K562 (cell line): Measurements from ENCODE around the gene MGAT5. TPM values are rescaled to one million over a fixed set of nuclear protein-coding genes. Genes with fewer than 3 reads are reported as not detected.

Source experiments
- ATAC-seq: fragments of 200-7000 bp; cut with Tn5 transposase; 3 replicates; pipeline ENCODE4 v1.9.1; 2020; ENCODE audit warnings: moderate library complexity
- BruUV-seq: library from RNA; stranded (reverse); fragments of 400-500 nt; replicated peaks from 2 replicates; lab custom pipeline; 2021; lab: Mats Ljungman, UMichigan
- CTCF ChIA-PET: fragments of 300-600 bp; formaldehyde crosslinking; extraction: SDS; loops from one replicate; lab custom pipeline; 2021; ENCODE audit warnings: low intra/inter-chr PET ratio; lab: Yijun Ruan, JAX
- POLR2A ChIA-PET: fragments of 300-600, 350-650 bp; sonication (Branson Sonifier 250); formaldehyde crosslinking; extraction: SDS; loops from one replicate; lab custom pipeline; 2021; ENCODE audit warnings: antibody characterized with exemption, inconsistent platforms; lab: Yijun Ruan, JAX
- DNase-seq, 4 experiments: peaks; one replicate each; pipeline versions ENCODE4 v3.0.0 to v3.0.0-alpha.2; 2011 to 2018; ENCODE audit warnings: low spot score in 3 of 4, mixed read lengths in 3 of 4; ENCODE audit errors: extremely low read depth in 1 of 4
- FAIRE-seq: peaks from 2 replicates; lab custom pipeline; 2011; peaks lifted over from hg19 to GRCh38; lab: Jason Lieb, UNC
- H2AFZ ChIP-seq: 2 replicates; pipeline ENCODE4 v1.6.0; 2011; ENCODE audit warnings: low read depth, low read length, control low read depth, inconsistent platforms
- H3K27ac ChIP-seq: fragments of 200-600 bp; 3 replicates; pipeline ENCODE4 v1.8.0; 2011; ENCODE audit warnings: low read depth, mild to moderate bottlenecking, control low read depth, inconsistent platforms, low read length, moderate library complexity, mixed read lengths; ENCODE audit errors: extremely low read depth
- H3K27me3 ChIP-seq, 2 experiments: fragments of 300-600 bp in 1 of 2; 2 replicates in 1 of 2; 3 replicates in 1 of 2; pipeline versions ENCODE4 v1.6.0 to v1.8.0; 2011; ENCODE audit warnings: inconsistent platforms in 2 of 2, low read length in 2 of 2, mild to moderate bottlenecking in 1 of 2, mixed read lengths in 1 of 2, moderate library complexity in 1 of 2; ENCODE audit not compliant: control insufficient read depth in 2 of 2, insufficient read depth in 2 of 2
- H3K36me3 ChIP-seq: fragments of 300-600 bp; 3 replicates; pipeline ENCODE4 v1.8.0; 2011; ENCODE audit warnings: mild to moderate bottlenecking, low read length, inconsistent platforms; ENCODE audit not compliant: control insufficient read depth, insufficient read depth
- H3K4me1 ChIP-seq, 2 experiments: fragments of 200-600 bp in 1 of 2; replicated peaks in 1 of 2; 2 replicates in 1 of 2; 3 replicates in 1 of 2; pipeline versions ENCODE4 v1.5.1 to v1.8.0; 2011; ENCODE audit warnings: inconsistent platforms in 2 of 2, low read length in 2 of 2, mild to moderate bottlenecking in 1 of 2, mixed read lengths in 1 of 2, moderate library complexity in 1 of 2; ENCODE audit not compliant: control insufficient read depth in 2 of 2, insufficient read depth in 2 of 2
- H3K4me2 ChIP-seq: 2 replicates; pipeline ENCODE4 v1.6.1; 2011; ENCODE audit warnings: low read length, control low read depth, inconsistent platforms, mixed read lengths; ENCODE audit not compliant: insufficient read depth
- H3K4me3 ChIP-seq: fragments of 200-600 bp; sonication (generic), shearing (Covaris generic); 2 replicates; pipeline ENCODE4 v1.5.1; 2016; ENCODE audit warnings: control low read depth, inconsistent platforms
- H3K79me2 ChIP-seq: fragments of 200-600 bp; 3 replicates; pipeline ENCODE4 v1.8.0; 2011; ENCODE audit warnings: low read length, inconsistent platforms; ENCODE audit not compliant: control insufficient read depth, insufficient read depth
- H3K9ac ChIP-seq, 2 experiments: 2 replicates each; pipeline versions ENCODE4 v1.6.0 to v1.6.1; 2011; ENCODE audit warnings: low read depth in 2 of 2, low read length in 2 of 2, control low read depth in 1 of 2, inconsistent platforms in 1 of 2, mild to moderate bottlenecking in 1 of 2, mixed read lengths in 1 of 2; ENCODE audit not compliant: insufficient read depth in 1 of 2
- H3K9me1 ChIP-seq: one replicate; pipeline ENCODE4 v1.6.0; 2011; ENCODE audit warnings: inconsistent platforms, mild to moderate bottlenecking, low read length, moderate library complexity; ENCODE audit not compliant: control insufficient read depth, insufficient read depth
- H3K9me3 ChIP-seq: replicated peaks from 2 replicates; pipeline ENCODE4 v1.5.1; 2011; ENCODE audit warnings: low read depth, low read length, inconsistent platforms; ENCODE audit not compliant: control insufficient read depth, insufficient read depth
- H4K20me1 ChIP-seq: replicated peaks from 2 replicates; pipeline ENCODE4 v1.6.1; 2011; ENCODE audit warnings: low read length, inconsistent platforms, mixed read lengths; ENCODE audit not compliant: control insufficient read depth, insufficient read depth
- CHD2 ChIP-seq: IDR thresholded peaks from 2 replicates; pipeline ENCODE4 v1.6.1; 2011; ENCODE audit warnings: low read depth, low read length
- CREB5 ChIP-seq: fragments of 250-450 bp; sonication (Bioruptor Pico); IDR thresholded peaks from 2 replicates; pipeline ENCODE4 v1.5.0; 2020; ENCODE audit warnings: mild to moderate bottlenecking
- ELK1 ChIP-seq: sonication (generic); formaldehyde crosslinking; IDR thresholded peaks from 2 replicates; pipeline ENCODE4 v1.8.1; 2022; ENCODE audit warnings: missing genetic modification reagents
- MEF2A ChIP-seq: IDR thresholded peaks from 2 replicates; pipeline ENCODE4 v1.6.1; 2011; ENCODE audit warnings: low read depth, mild to moderate bottlenecking, low read length, moderate library complexity; ENCODE audit not compliant: control insufficient read depth
- ZNF232 ChIP-seq: sonication (generic); formaldehyde crosslinking; IDR thresholded peaks from 2 replicates; pipeline ENCODE4 v1.8.0; 2022; ENCODE audit warnings: mild to moderate bottlenecking, missing genetic modification reagents
- WGBS: fragments of 100-300 bp; shearing (Covaris generic); methylation state at CpG from one replicate; pipeline ENCODE4 v1.1.6; 2016; ENCODE audit warnings: low coverage, mixed read lengths; ENCODE audit not compliant: insufficient coverage; ENCODE audit errors: missing lambda C conversion rate; 5-methylcytosine and 5-hydroxymethylcytosine counted together
- in situ Hi-C: fragments of 300-500 bp; cut with MboI; formaldehyde crosslinking; loops from 4 replicates; pipeline ENCODE4 v1.15.0; 2018; ENCODE audit warnings: inconsistent platforms, mixed read lengths
- intact Hi-C: fragments of 100-400 bp; cut with micrococcal nuclease; formaldehyde crosslinking; loops from 2 replicates; pipeline ENCODE4 v1.14.2; 2022
- polyA plus RNA-seq, 8 experiments: library from polyadenylated mRNA; depleted of rRNA in 4 of 8; stranded (reverse) in 5 of 8; unstranded in 3 of 8; fragments of >200 nt; fragmentation: Nextera tagmentation in 2 of 8; fragmentation: Illumina TruSeq in 1 of 8; extraction: Ambion mirVana in 2 of 8; extraction: Trizol in 1 of 8; gene quantifications; 2 replicates each; pipeline versions ENCODE4 v1.2.1 to v1.2.3, GENCODE V29; 2011 to 2014; ENCODE audit warnings: inconsistent platforms in 1 of 8, missing spikeins in 1 of 8
- total RNA-seq, 7 experiments: library from RNA; depleted of rRNA in 6 of 7; stranded (reverse); fragments of >200 nt in 6 of 7; fragmentation: Illumina TruSeq in 2 of 7; extraction: Trizol in 2 of 7; gene quantifications; 2 replicates each; pipeline versions ENCODE4 v1.2.1 to v1.2.3, GENCODE V29; 2011 to 2021; ENCODE audit warnings: low replicate concordance in 1 of 7
- TF ChIP-seq, protein P1 (sequence below): fragments of 200-600 bp; sonication (generic); IDR thresholded peaks from one replicate; pipeline ENCODE4 v1.6.1; 2012; ENCODE audit warnings: mild to moderate bottlenecking, low read depth, low read length, inconsistent platforms

Gene MGAT5
- total and polyA plus RNA-seq, 9 of the 15 experiments (the other 6 are each of a cell fraction or from before 2014, with no cell fraction given), result 1.6 to 18.6 (median 11.1) TPM

- 72% methylated on average over 15 of the region's 15 CpGs for WGBS
- no peak for ATAC-seq
- intact Hi-C loops (loop anchor here (2.0 kb wide), 1 partner anchor 563 kb away; no protein-coding TSS in a partner anchor), in situ Hi-C loops (loop anchor here (10.0 kb wide), 1 partner anchor 335 kb away; no protein-coding TSS in a partner anchor)
- ChIA-PET POLR2A (interaction anchor here (0.6 kb wide), 2 partner anchors 1425 to 1499 kb away, joined by 3 read pairs; no protein-coding TSS in a partner anchor), CTCF (interaction anchor here (0.5 to 3.1 kb wide), 7 partner anchors 65 to 606 kb away, joined by 3 to 27 read pairs (median 8); no protein-coding TSS in a partner anchor)
- no peak for FAIRE-seq
- Histone ChIP-seq H3K79me2 (no peaks in the 10 kb centered on the region), H3K9ac (no peak overlapping the region), H3K27ac (no peak overlapping the region), H3K4me2 (no peak overlapping the region), H3K4me3 (no peak overlapping the region), H4K20me1 (peaks cover 5% of the 10 kb centered on the region; the same call in 1 of the 2 replicates), H2AFZ (no peak overlapping the region), H3K9me1 (no peaks in the 10 kb centered on the region), H3K36me3 (no peaks in the 10 kb centered on the region), H3K27me3 (peaks cover 0 to 9% of the 10 kb centered on the region in 2 experiments; a peak in 1 of 5 replicates), H3K4me1 (no peaks in the 10 kb centered on the region), H3K9me3 (no peaks in the 10 kb centered on the region)
- DNase-seq, result no peak
- BruUV-seq, result no TSS peak
- TF ChIP-seq CREB5, result no peak
- TF ChIP-seq CHD2, result no peak
- TF ChIP-seq MEF2A, result no peak
- TF ChIP-seq, protein P1, sequence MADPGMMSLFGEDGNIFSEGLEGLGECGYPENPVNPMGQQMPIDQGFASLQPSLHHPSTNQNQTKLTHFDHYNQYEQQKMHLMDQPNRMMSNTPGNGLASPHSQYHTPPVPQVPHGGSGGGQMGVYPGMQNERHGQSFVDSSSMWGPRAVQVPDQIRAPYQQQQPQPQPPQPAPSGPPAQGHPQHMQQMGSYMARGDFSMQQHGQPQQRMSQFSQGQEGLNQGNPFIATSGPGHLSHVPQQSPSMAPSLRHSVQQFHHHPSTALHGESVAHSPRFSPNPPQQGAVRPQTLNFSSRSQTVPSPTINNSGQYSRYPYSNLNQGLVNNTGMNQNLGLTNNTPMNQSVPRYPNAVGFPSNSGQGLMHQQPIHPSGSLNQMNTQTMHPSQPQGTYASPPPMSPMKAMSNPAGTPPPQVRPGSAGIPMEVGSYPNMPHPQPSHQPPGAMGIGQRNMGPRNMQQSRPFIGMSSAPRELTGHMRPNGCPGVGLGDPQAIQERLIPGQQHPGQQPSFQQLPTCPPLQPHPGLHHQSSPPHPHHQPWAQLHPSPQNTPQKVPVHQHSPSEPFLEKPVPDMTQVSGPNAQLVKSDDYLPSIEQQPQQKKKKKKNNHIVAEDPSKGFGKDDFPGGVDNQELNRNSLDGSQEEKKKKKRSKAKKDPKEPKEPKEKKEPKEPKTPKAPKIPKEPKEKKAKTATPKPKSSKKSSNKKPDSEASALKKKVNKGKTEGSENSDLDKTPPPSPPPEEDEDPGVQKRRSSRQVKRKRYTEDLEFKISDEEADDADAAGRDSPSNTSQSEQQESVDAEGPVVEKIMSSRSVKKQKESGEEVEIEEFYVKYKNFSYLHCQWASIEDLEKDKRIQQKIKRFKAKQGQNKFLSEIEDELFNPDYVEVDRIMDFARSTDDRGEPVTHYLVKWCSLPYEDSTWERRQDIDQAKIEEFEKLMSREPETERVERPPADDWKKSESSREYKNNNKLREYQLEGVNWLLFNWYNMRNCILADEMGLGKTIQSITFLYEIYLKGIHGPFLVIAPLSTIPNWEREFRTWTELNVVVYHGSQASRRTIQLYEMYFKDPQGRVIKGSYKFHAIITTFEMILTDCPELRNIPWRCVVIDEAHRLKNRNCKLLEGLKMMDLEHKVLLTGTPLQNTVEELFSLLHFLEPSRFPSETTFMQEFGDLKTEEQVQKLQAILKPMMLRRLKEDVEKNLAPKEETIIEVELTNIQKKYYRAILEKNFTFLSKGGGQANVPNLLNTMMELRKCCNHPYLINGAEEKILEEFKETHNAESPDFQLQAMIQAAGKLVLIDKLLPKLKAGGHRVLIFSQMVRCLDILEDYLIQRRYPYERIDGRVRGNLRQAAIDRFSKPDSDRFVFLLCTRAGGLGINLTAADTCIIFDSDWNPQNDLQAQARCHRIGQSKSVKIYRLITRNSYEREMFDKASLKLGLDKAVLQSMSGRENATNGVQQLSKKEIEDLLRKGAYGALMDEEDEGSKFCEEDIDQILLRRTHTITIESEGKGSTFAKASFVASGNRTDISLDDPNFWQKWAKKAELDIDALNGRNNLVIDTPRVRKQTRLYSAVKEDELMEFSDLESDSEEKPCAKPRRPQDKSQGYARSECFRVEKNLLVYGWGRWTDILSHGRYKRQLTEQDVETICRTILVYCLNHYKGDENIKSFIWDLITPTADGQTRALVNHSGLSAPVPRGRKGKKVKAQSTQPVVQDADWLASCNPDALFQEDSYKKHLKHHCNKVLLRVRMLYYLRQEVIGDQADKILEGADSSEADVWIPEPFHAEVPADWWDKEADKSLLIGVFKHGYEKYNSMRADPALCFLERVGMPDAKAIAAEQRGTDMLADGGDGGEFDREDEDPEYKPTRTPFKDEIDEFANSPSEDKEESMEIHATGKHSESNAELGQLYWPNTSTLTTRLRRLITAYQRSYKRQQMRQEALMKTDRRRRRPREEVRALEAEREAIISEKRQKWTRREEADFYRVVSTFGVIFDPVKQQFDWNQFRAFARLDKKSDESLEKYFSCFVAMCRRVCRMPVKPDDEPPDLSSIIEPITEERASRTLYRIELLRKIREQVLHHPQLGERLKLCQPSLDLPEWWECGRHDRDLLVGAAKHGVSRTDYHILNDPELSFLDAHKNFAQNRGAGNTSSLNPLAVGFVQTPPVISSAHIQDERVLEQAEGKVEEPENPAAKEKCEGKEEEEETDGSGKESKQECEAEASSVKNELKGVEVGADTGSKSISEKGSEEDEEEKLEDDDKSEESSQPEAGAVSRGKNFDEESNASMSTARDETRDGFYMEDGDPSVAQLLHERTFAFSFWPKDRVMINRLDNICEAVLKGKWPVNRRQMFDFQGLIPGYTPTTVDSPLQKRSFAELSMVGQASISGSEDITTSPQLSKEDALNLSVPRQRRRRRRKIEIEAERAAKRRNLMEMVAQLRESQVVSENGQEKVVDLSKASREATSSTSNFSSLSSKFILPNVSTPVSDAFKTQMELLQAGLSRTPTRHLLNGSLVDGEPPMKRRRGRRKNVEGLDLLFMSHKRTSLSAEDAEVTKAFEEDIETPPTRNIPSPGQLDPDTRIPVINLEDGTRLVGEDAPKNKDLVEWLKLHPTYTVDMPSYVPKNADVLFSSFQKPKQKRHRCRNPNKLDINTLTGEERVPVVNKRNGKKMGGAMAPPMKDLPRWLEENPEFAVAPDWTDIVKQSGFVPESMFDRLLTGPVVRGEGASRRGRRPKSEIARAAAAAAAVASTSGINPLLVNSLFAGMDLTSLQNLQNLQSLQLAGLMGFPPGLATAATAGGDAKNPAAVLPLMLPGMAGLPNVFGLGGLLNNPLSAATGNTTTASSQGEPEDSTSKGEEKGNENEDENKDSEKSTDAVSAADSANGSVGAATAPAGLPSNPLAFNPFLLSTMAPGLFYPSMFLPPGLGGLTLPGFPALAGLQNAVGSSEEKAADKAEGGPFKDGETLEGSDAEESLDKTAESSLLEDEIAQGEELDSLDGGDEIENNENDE, result no peak
- TF ChIP-seq ELK1 (CRISPR knock-in tag), result no peak
- TF ChIP-seq ZNF232 (CRISPR knock-in tag), result no peak
Observed at GRCh38 chr2:134449751-134450513, 196.1 kb downstream of the MGAT5 start.
